ENCODE data around the gene MAP3K14.

MAP3K14 gene

GRCh38 chr17:45338996-45339535 is 22.2 kb upstream of the MAP3K14 start:
- DNase-seq = no peak

GRCh38 chr17:45338023-45338781 is 21.4 kb upstream of the MAP3K14 start:
- no peak for DNase-seq

- DNase-seq = no peak
Observed at GRCh38 chr17:45336390-45337182, 19.8 kb upstream of the MAP3K14 start.

- DNase-seq = no peak
Observed at GRCh38 chr17:45335721-45336120, 18.9 kb upstream of the MAP3K14 start.

GRCh38 chr17:45334701-45335677 is 18.2 kb upstream of the MAP3K14 start:
- no peak for DNase-seq

- DNase-seq = no peak
Observed at GRCh38 chr17:45334231-45334630, 17.4 kb upstream of the MAP3K14 start.

- no peak for DNase-seq
Observed at GRCh38 chr17:45333702-45334092, 16.9 kb upstream of the MAP3K14 start.

- DNase-seq = no peak
Observed at GRCh38 chr17:45332989-45333701, 16.3 kb upstream of the MAP3K14 start.

GRCh38 chr17:45332505-45332904 is 15.7 kb upstream of the MAP3K14 start:
- DNase-seq = no peak

- DNase-seq = no peak
Observed at GRCh38 chr17:45326626-45327025, 9.8 kb upstream of the MAP3K14 start.

- no peak for DNase-seq
Observed at GRCh38 chr17:45325810-45326209, 9.0 kb upstream of the MAP3K14 start.

GRCh38 chr17:45324336-45324735 is 7.5 kb upstream of the MAP3K14 start:
- no peak for DNase-seq

- DNase-seq = no peak
Observed at GRCh38 chr17:45322168-45322567, 5.3 kb upstream of the MAP3K14 start.

- no peak for DNase-seq
Observed at GRCh38 chr17:45320931-45321461, 4.2 kb upstream of the MAP3K14 start.

- DNase-seq = no peak
Observed at GRCh38 chr17:45320349-45320930, 3.6 kb upstream of the MAP3K14 start.

GRCh38 chr17:45319239-45319703 is 2.5 kb upstream of the MAP3K14 start:
- DNase-seq = no peak

- DNase-seq = no peak
Observed at GRCh38 chr17:45318561-45319230, 1.9 kb upstream of the MAP3K14 start.

GRCh38 chr17:45317111-45317928 is 500 bp upstream of the MAP3K14 start:
- DNase-seq = peak; percentile 98

GRCh38 chr17:45315648-45316433 is 979 bp downstream of the MAP3K14 start:
- DNase-seq = no peak

All from SHP77 treated with DMSO at 0.1 percent for 48 hours (cell line).